ENCODE data around the gene MSL1. TPM values are rescaled to one million over a fixed set of nuclear protein-coding genes. Genes with fewer than 3 reads are reported as not detected.

Gene MSL1
- 42.4 and 49.2 TPM in 2 replicates for total RNA-seq

GRCh38 chr17:40121181-40122135 lies at the start of gene MSL1:
TSS of gene MSL1 (plus strand) at chr17:40121971. CDS start at chr17:40122613, 642 bp downstream.

GRCh38 chr17:40100419-40100668 lies 21.4 kb upstream of the MSL1 start, which contains the start of gene NR1D1:
TSS of gene NR1D1 (minus strand) at chr17:40100589. CDS start at chr17:40100094, 495 bp downstream.

GRCh38 chr17:40177275-40177874 lies 55.6 kb downstream of the MSL1 start, which contains the start of gene RAPGEFL1:
TSS of gene RAPGEFL1 (plus strand) at chr17:40177470. CDS start at chr17:40177862, 392 bp downstream.

Other genes starting within 250 kb of the MSL1 start
- gene GSDMB, start 203.3 kb upstream of the MSL1 start, total RNA-seq = 3.5 and 4.7 TPM in 2 replicates
- 43.6 and 46.1 TPM in 2 replicates for gene ORMDL3, start 194.4 kb upstream of the MSL1 start, total RNA-seq
- not detected in 2 replicates for gene LRRC3C, start 194.2 kb upstream of the MSL1 start, total RNA-seq
- not detected in 2 replicates for gene GSDMA, start 159.0 kb upstream of the MSL1 start, total RNA-seq
- 69.0 and 70.6 TPM in 2 replicates for gene PSMD3, start 141.2 kb upstream of the MSL1 start, total RNA-seq
- not detected in 2 replicates for gene CSF3, start 106.5 kb upstream of the MSL1 start, total RNA-seq
- gene MED24, start 67.6 kb upstream of the MSL1 start, total RNA-seq = 25.2 and 51.4 TPM in 2 replicates
- gene THRA, start 59.0 kb upstream of the MSL1 start, total RNA-seq = 26.6 and 27.3 TPM in 2 replicates
- gene NR1D1, start 21.4 kb upstream of the MSL1 start, total RNA-seq = 2.7 and 4.1 TPM in 2 replicates
- 29.1 and 30.7 TPM in 2 replicates for gene CASC3, start 18.6 kb downstream of the MSL1 start, total RNA-seq
- gene RAPGEFL1, start 55.5 kb downstream of the MSL1 start, total RNA-seq = 1.3 and 2.5 TPM in 2 replicates
- 8.7 and 9.0 TPM in 2 replicates for gene WIPF2, start 97.3 kb downstream of the MSL1 start, total RNA-seq
- gene CDC6, start 165.9 kb downstream of the MSL1 start, total RNA-seq = 2.2 and 3.6 TPM in 2 replicates
- 56.8 and 58.6 TPM in 2 replicates for gene RARA, start 187.2 kb downstream of the MSL1 start, total RNA-seq
- gene GJD3, start 242.8 kb downstream of the MSL1 start, total RNA-seq = 3.8 and 12.1 TPM in 2 replicates

Data from cardiac ventricle fibroblast (primary cell).